SKM-1 (cell line): ENCODE results near the gene ANKRD13C.
A peak's percentile ranks its signal among the peaks of the same experiment; 100 is the strongest.
"Not testable (repeated sequence)": the region's sequence is repeated elsewhere in the genome, so short reads cannot be mapped to it uniquely, and the experiment has no call there.

Experiments
- DNase-seq: peaks from one replicate; lab custom pipeline; 2025; ENCODE audit not compliant: unreplicated experiment; lab: John Stamatoyannopoulos, UW

The ANKRD13C gene

DNA sequence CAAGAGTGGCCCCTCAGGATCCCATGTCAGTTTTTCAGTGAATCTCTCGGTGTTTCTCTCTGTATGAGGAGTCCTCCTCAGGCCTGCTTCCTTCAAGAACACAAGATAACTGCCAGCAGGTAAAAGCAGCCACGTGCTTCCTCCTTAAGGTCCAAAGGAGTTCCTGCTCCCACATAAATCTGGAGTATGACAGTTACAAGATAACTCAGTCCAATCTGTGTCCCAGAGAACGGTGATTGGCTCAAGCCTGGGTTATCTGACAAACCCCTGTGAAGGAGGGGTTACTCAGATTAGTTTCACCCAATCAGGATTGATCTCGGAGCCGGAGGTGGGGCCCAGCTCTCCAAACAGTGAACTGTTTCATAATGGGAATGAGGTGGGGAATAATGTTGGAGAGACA is 5.8 kb upstream of the ANKRD13C start:
- DNase-seq = no peak

DNA sequence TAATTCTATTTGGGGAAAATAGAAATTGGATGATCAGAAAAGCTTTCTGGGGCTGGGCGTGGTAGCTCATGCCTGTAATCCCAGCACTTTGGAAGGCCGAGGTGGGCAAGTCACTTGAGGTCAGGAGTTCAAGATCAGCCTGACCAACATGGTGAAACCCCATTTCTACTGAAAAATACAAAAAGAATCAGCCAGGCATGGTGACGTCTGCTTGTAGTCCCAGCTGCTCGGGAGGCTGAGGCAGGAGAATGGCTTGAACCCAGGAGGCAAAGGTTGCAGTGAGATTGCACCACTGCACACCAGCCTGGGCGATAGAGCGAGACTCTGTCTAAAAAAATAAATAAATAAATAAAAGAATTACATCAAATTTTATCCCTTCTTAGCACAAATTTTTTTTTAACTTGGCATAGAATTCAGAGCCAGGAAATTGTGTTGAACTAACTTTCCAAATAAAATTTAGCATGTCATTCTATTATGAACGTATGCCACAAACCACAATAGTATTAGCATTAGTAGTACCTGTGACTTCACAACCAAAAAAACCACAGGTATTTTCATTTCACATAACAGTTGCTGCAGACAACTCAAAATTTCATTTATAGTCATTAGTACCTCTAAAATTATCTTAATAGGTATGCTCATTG is 4.5 kb upstream of the ANKRD13C start:
- no peak for DNase-seq

DNA sequence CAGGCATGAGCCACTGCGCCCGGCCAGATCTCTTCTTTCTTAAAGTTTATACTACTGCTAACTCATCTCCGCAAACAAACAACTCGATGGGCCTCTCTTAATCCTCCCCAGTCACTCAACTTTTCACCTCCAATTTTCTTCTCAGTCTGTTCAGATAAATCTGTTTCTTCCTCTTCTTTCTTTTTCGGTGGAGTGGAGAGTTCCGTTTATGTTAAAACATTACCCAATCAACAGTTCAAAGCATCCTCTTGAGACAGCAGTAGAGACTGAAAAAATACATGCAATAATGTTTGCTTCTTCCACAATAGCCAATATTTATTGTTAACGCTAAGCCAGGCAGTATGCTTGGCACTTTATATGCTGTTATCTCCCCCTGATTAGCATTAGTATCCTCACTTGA is 1.4 kb upstream of the ANKRD13C start:
- DNase-seq = peak; percentile 78

DNA sequence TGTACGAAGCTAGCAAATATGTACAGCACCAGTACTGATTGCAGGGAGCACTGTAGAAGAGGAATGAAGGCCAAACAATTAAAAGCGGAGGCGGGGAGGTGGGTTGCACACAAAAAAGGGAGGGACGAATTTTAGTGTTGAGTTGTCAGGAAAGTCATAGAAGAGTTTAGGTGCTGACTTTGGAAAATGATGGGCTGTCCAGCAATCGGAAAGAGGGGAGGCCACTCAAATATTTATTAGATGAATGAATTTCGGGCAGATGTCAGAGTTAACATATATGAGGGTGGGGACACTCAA is 537 bp upstream of the ANKRD13C start:
- DNase-seq = no peak

DNA sequence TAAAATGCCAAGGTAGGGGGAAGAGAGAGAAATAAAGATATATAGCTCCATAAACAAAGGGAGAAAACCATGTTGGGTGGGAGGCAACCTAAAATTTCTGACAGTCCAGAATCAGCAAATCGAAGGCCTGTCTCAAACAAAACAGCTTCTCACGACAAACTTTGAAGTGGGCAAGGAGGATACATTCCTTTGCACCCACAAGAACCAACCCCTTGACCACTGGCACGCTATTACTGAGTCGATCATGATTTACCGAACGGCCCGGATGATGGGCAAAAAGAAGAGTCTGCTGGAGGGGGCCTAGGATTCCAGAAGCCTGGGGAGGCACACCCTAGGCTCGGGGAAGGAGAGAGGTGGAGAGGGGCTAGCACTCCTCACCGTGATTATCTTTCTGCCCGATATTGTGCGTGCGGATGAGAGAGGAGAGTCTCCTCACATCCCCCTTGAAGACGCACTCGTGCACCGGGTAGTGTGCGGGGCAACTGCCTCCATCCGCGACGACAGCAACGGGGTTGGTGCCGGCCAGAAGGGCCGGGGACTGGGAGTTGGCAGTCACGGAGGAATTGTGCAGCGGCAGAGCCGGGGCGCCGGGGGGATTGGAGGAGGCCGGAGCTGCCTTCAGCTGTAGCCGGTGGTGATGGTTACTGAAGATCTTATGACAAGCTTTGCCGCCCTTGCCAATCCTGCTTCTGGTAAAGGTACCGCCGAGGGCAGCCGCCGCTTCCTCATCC is 756 bp downstream of the ANKRD13C start:
- DNase-seq = no peak

DNA sequence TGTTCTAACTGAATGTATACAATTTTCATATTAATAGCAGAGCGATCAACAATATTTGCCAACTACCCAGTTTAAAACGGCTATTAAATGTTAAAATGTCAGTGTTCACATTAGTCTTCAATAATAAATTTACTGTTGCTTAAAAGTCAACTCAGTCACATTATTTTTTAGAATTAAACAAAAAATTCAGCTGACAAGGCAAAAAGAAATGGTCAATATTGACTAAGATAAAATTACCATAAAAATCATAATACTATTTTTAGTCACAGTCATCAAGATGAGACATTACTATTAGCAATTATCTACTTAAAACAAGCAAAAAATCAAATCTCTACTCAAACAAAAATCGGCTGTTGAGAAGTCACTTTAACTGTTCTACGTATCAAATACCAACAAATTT is 1.5 kb downstream of the ANKRD13C start:
- no peak for DNase-seq

DNA sequence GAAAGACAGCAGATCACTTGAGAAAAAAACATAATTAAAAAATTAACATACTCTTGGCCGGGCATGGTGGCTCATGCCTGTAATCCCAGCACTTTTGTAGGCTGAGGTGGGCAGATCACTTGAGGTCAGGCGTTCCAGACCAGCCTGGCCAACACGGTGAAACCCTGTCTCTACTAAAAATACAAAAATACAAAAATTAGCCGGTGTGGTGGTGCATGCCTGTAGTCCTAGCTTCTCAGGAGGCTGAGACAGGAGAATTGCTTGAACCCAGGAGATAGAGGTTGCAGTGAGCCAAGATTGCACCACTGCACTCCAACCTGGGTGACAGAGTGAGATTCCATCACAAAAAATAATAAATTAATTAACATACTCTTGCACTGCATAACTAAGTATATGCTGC is 4.7 kb downstream of the ANKRD13C start:
- DNase-seq = not testable (repeated sequence)

DNA sequence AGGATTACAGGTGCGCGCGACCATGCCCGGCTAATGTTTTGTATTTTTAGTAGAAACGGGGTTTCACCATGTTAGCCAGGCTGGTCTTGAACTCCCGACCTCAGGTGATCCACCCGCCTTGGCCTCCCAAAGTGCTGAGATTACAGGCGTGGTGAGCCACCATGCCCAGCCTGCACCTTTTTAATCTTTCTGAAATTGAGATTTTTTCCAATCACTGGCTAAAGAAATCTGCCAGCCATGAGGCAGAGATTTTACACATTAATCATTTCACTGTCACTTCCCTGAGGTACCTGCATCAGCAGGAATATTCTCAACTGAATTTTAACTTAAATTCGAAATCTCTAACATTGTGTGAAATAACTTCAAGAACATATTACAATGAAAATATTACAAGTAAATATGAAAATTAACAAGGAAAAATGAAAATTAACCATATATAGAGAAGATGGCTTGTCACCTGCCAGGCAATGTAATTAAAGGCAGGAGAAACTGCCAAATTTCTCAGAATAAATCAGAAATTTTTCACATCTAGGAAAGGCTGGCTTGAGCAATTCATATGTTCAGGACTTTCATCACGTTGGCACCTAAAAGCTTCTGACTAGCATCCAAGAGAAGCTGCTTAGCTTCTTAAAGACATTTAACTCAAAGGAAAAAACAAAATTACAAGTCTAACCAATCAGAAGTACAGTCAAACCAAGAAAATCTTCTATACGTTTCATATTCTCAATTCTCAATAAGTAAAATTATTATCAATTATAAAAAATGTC is 5.9 kb downstream of the ANKRD13C start:
- DNase-seq = no peak

DNA sequence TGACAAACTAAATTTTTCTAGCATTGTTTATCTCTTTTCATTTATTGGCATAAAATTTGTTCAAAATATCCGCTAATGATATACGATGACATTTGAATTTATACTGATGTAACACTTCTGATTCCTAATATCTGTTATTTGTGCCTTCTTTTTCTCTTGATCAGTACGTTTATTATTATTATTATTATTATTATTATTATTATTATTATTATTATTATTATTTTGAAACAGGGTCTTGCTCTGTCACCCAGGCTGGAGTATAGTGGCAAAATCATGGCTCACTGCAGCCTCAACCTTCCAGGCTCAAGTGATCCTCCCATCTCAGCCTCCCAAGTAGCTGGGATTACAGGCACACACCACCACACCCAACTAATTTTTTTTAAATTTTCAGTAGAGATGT is 14.9 kb downstream of the ANKRD13C start:
- not testable (repeated sequence) for DNase-seq

DNA sequence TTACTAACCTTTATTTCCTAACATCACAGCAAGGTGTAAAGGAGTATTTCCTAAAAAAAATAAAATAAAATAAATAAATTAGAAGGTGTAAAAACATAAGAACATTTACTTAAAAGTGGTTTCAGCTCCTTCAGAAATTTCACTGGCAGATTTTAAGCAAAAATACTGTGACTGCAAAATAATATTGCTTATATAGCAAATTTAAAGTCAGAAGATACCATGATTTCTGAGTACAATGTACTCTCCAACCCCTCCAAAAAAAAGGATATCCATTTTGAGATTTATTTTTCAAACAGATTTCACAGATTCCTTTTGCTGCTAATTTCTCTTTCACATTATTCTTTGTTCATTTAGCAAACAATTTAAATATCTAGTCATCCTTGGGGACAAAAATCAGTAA is 18.5 kb downstream of the ANKRD13C start:
- DNase-seq = no peak

DNA sequence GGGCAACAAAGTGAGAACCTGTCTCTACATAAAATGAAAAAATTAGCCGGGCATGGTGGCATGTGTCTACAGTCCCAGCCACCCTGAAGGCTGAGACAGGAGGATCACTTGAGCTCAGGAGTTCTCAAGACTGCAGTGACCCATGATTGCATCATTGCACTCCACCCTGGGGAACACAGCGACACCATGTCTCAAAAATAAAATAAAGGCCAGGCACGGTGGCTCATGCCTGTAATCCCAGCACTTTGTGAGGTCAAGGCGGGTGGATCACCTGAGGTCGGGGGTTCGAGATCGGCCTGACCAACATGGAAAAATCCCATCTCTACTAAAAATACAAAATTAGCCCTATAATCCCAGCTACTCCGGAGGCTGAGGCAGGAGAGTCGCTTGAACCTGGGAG is 20.1 kb downstream of the ANKRD13C start:
- DNase-seq = no peak

DNA sequence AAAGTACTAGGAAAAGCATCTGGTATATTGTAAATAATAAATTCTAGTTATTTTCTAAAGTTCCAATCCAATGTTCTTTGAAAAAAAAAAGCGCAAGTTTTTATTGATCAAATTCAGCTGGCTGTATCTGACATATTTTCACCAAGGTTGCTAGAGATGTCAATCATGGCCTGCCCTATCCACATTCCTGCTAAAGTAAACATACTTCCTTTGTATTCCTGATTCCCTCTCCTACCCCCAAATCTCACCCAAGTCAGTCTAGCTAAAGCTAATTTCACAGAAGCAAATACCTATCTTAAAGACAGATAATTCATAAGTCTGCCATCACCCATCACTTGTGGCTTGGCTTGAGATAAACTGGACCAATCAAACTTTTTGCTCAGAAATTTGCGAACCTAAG is 21.3 kb downstream of the ANKRD13C start:
- DNase-seq = no peak

DNA sequence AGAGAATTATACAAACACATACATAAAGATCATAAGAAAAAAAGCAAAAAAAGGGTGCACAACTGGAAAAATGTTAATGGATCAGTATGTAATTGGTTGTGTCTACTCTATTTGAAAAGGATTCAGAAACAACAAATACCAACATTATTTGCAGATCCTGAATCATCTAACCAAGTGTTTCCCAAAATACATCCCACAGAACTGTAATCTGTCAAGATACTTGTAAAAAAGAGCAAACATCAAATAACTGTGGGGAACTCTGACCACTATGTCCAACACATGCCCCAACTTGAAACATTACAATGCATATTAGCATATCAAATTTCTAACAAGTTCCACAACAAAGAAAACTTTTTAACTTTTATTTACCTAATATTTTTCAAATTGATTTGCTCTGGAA is 22.6 kb downstream of the ANKRD13C start:
- no peak for DNase-seq

DNA sequence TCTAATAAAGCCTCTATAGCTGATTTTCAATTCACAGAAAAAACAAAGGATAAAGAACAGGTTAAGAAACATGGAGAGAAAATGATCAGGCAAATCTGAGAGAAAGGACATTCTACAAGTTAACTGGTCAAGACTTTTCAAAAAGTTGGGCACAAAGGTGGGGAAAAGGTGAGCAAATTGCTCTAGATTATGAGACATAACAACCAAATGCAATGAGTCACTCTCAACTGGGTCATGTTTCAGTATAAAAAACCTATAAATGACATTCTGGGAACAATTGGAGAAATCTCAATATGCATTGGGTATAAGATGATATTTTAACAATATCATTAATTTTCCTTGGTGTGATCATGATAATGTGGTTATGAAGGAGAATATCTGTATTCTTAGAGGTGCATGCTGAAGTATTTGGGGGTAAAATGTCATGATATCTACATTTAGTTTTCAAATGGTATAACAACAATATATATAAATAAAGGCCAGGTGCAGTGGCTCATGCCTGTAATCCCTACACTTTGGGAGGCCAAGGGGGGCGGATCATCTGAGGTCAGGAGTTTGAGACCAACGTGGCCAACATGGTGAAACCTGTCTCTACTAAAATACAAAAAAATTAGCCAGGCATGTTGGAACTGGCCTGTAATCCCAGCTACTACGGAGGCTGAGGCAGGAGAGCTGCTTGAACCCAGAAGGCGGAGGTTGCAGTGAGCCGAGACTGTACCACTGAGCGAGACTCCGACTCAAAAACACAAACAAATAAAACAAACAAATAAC is 27.0 kb downstream of the ANKRD13C start:
- no peak for DNase-seq

DNA sequence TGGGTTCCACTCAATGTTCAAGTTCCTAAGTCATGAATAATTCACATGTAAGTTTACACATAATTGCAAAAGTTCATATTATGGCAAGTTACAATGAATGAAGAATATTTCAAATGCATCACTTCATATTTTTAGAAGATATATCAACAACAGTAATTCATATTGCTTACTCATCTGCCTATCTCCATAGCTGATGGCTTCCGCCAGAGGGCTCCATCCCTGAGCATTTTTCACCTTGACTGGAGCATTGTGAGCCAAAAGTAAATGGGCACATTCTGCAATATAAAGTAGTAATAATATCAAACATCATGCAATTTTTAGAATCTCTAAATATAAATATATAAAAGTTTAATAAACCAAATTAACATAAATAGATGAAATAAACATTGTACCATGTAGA is 29.8 kb downstream of the ANKRD13C start:
- DNase-seq = no peak

DNA sequence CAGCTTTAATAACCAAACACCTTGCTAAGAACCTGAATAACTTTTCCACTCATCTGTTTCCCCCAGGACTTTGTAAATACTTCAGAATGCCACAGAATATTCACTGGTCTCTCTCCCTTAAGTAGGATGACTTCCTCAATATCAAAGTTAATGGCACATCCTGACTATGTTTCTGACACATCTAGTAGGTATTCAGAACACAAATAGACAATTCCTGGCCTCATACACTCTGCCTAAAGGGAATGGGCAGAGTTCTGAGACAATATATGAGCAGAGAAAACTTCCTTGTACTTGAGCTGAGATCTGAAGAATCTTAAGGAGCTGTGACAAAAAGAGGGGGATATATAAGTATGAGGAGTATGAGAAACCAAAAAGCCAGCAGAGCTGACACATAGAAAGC is 34.8 kb downstream of the ANKRD13C start:
- DNase-seq = no peak

DNA sequence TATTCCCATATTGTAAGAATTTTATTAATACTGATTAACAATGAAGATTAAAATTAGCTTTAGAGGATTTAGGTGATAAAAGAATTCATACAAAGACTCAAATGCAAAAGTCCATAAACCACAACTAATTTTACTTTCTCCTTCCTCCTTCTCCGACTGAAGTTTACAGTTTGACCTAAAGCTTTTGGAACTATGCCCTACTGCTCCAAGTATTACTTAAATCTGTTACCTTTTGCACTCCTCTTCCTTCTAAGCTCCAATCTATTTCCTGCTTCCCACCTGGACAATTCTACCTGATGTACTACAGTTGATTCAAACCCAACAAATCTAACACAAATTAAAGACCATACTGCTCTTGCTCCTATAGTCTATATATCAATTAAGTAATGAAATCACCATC is 36.3 kb downstream of the ANKRD13C start:
- no peak for DNase-seq

DNA sequence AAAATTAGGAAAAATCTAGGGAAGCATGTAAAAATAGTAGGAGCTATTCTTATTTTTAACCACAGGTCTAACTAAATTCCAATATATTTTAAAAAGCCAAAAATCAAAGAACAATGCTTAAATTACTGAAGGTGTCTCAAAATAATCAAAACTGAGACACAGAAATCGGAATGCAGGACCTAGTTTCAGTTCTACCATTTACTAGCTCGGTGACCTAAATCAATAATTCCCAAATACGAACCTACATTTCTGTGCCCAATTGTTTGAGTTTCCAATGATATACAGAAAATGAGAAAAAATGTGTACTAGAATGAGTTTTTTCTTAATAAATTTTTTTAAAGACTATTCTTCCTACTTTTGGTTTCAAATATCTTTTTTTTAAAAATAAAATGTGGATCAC is 37.4 kb downstream of the ANKRD13C start:
- no peak for DNase-seq

DNA sequence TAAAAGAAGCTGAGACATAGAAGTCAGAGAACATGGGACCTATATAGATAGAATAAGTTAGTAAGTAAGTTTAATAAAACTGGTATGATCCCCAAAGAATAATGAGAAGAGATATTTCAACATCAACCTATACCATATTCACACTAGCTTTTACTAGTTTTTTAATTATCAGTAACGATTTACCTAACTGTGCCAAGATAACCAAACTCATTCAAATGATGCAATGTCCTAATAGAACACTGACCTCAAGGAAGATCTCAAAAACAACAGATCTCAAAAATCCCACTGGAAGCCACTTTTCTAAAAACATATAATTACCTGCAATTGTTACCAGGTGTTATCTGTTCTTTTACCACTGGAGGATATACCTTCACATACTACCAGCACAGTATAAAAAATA is 38.7 kb downstream of the ANKRD13C start:
- DNase-seq = no peak

DNA sequence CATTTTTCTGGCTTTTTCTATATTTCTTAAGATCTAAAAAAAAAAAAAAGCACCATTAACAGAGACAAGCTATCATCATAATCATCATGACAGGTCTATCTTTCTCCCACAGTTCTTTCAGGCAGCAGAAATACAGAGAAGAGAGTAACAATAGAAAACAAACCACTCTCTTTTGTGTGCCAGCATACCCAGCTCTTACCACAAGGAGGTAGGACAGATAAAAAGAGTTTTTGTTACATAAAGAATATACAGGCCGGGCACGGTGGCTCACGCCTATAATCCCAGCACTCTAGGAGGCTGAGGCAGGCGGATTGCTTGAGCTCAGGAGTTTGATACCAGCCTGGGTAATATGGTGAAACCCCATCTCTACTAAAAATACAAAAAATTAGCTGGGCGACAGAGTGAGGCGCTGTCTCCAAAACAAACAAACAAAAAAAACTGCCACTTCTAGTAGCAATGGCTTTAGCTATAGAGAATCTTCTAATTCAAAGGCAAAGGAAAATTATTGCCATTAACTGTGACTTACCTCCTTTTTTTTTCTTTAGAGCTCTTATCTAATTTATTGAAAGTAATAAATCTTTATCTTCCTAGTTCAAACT is 39.7 kb downstream of the ANKRD13C start:
- DNase-seq = no peak

DNA sequence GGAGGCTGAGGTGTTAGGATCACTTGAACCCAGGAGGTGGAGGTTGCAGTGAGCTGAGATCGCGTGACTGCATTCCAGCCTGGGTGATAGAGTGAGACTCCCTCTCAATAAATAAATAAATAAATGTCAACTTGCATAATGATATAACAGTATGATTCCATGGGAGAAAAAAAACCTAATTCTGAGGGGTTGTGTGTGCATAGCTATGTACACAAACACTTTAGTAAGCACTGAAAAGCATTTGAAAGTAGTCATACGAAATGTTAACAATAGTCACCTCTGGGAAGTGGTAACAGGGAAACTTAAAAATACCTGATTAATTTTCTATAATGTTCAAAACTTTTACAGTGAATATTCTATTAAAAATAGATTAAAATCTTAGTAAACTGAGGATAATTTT is 43.2 kb downstream of the ANKRD13C start:
- DNase-seq = no peak
